ENCODE results near the gene TRAPPC11. TPM values are rescaled to one million over a fixed set of nuclear protein-coding genes. Genes with fewer than 3 reads are reported as not detected.

TRAPPC11 gene
- total and polyA plus RNA-seq, 2 of the 13 experiments (the other 11 are each of a cell fraction or from before 2014, with no cell fraction given) = 18.0 to 23.2 TPM

GRCh38 chr4:183618681-183619080 is 40.4 kb upstream of the TRAPPC11 start (continued):
- TF ChIP-seq, protein P1, sequence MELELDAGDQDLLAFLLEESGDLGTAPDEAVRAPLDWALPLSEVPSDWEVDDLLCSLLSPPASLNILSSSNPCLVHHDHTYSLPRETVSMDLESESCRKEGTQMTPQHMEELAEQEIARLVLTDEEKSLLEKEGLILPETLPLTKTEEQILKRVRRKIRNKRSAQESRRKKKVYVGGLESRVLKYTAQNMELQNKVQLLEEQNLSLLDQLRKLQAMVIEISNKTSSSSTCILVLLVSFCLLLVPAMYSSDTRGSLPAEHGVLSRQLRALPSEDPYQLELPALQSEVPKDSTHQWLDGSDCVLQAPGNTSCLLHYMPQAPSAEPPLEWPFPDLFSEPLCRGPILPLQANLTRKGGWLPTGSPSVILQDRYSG (CRISPR knock-in tag; IDR thresholded peaks at IDR 0.05) = no peak
- TF ChIP-seq ZNF572 (CRISPR knock-in tag; IDR thresholded peaks at IDR 0.05) (peak; percentile 100), SMAD3 (CRISPR knock-in tag; IDR thresholded peaks at IDR 0.05) (peak; percentile 86), ZNF549 (CRISPR knock-in tag; IDR thresholded peaks at IDR 0.05) (no peak), TCF12 (IDR thresholded peaks at IDR 0.05) (no peak), TCF12 (CRISPR knock-in tag; IDR thresholded peaks at IDR 0.05) (no peak), ZNF556 (CRISPR knock-in tag; IDR thresholded peaks at IDR 0.05; ENCODE audit: borderline replicate concordance) (0 out of 2 replicates have a peak, but pooled peaks have one; percentile 31), KMT2A (CRISPR knock-in tag; IDR thresholded peaks at IDR 0.05) (no peak), FOXM1 (CRISPR knock-in tag; IDR thresholded peaks at IDR 0.05) (no peak), RAD51 (IDR thresholded peaks at IDR 0.05; ENCODE audit: borderline replicate concordance) (no peak), MED8 (CRISPR knock-in tag; IDR thresholded peaks at IDR 0.05; ENCODE audit: insufficient replicate concordance) (no peak), TMF1 (CRISPR knock-in tag; IDR thresholded peaks at IDR 0.05; ENCODE audit: low read depth) (no peak), ZNF616 (CRISPR knock-in tag; IDR thresholded peaks at IDR 0.05; ENCODE audit: low read depth) (no peak), ARNT2 (CRISPR knock-in tag; IDR thresholded peaks at IDR 0.05; ENCODE audit: low read depth) (no peak), NAIF1 (CRISPR knock-in tag; IDR thresholded peaks at IDR 0.05; ENCODE audit: borderline replicate concordance) (peak; percentile 75; the same call in 1 of the 2 replicates), PRPF4 (IDR thresholded peaks at IDR 0.05; ENCODE audit: low read depth, low read length, poor library complexity, severe bottlenecking) (no peak), SETDB1 (CRISPR knock-in tag; IDR thresholded peaks at IDR 0.05; ENCODE audit: borderline replicate concordance) (no peak), SALL1 (CRISPR knock-in tag; IDR thresholded peaks at IDR 0.05) (peak; percentile 19; the same call in 1 of the 2 replicates), ZNF331 (CRISPR knock-in tag; IDR thresholded peaks at IDR 0.05) (peak; percentile 75; the same call in 1 of the 2 replicates), TP53 (CRISPR knock-in tag; conservative IDR thresholded peaks at IDR 0.05) (no peak), ZNF333 (CRISPR knock-in tag; IDR thresholded peaks at IDR 0.05; ENCODE audit: borderline replicate concordance) (no peak), EZH2 (conservative IDR thresholded peaks at IDR 0.05; ENCODE audit: low read depth, low read length) (no peak), ZNF557 (CRISPR knock-in tag; IDR thresholded peaks at IDR 0.05) (no peak), MAZ (IDR thresholded peaks at IDR 0.05; ENCODE audit: borderline replicate concordance, low read depth, low read length) (no peak), MAZ (CRISPR knock-in tag; IDR thresholded peaks at IDR 0.05; ENCODE audit: low read depth) (peak; percentile 33; the same call in 1 of the 2 replicates), SOX5 (CRISPR knock-in tag; IDR thresholded peaks at IDR 0.05; ENCODE audit: borderline replicate concordance) (peak; percentile 95), PAF1 (CRISPR knock-in tag; IDR thresholded peaks at IDR 0.05) (no peak), ZSCAN21 (CRISPR knock-in tag; IDR thresholded peaks at IDR 0.05; ENCODE audit: borderline replicate concordance) (0 out of 2 replicates have a peak, but pooled peaks have one; percentile 44), XRCC5 (optimal IDR thresholded peaks at IDR 0.05; ENCODE audit: low read length) (no peak), HNRNPK (IDR thresholded peaks at IDR 0.05; ENCODE audit: low read depth, low read length, poor library complexity, severe bottlenecking) (no peak), ZBTB21 (CRISPR knock-in tag; IDR thresholded peaks at IDR 0.05) (no peak), ZNF337 (CRISPR knock-in tag; IDR thresholded peaks at IDR 0.05; ENCODE audit: borderline replicate concordance, low read depth) (no peak)
- TF ChIP-seq, protein P2, sequence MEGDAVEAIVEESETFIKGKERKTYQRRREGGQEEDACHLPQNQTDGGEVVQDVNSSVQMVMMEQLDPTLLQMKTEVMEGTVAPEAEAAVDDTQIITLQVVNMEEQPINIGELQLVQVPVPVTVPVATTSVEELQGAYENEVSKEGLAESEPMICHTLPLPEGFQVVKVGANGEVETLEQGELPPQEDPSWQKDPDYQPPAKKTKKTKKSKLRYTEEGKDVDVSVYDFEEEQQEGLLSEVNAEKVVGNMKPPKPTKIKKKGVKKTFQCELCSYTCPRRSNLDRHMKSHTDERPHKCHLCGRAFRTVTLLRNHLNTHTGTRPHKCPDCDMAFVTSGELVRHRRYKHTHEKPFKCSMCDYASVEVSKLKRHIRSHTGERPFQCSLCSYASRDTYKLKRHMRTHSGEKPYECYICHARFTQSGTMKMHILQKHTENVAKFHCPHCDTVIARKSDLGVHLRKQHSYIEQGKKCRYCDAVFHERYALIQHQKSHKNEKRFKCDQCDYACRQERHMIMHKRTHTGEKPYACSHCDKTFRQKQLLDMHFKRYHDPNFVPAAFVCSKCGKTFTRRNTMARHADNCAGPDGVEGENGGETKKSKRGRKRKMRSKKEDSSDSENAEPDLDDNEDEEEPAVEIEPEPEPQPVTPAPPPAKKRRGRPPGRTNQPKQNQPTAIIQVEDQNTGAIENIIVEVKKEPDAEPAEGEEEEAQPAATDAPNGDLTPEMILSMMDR (CRISPR knock-in tag; IDR thresholded peaks at IDR 0.05) = no peak
